T-helper 2 cell treated with Interferon-gamma antibody and Interleukin-4, amounts not matched to agents 100 ng/mL and 5 ng/mL, for 36 hours (primary cell): ENCODE data around the gene AP1S1. TPM values are rescaled to one million over a fixed set of nuclear protein-coding genes. Genes with fewer than 3 reads are reported as not detected.
"Not testable (repeated sequence)": the region's sequence is repeated elsewhere in the genome, so short reads cannot be mapped to it uniquely, and the experiment has no call there.

Experiments
- intact Hi-C: fragments of 100-400 bp; cut with micrococcal nuclease; formaldehyde crosslinking; loops from one replicate; pipeline ENCODE4 v1.15.1; 2023
- total RNA-seq: library from RNA; stranded (reverse); gene quantifications from 2 replicates; pipeline ENCODE4 v1.2.3, GENCODE V29; 2022

AP1S1 gene
- total RNA-seq, 1 donor from 2014 or later = 41.7 TPM

DNA sequence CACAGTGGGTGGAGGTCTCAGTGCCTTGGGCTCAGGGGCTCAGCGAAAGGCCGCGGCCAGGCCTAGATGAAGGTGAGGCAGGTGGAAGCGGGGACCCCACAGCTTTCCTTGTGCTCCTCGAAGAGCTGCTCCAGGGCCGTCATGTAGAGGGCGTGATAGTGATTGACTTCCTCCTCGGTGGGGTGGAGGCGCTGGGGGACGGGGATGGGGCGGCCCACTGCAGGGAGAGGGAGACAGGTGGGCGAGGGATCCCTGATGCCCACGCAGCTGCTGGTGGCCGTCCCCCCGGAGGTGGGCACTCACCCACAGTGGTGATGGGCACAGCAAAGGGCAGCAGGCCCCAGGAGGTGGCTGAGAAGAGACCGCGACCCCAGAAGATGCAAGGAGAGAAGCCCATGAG lies 41.6 kb downstream of the AP1S1 start:
- intact Hi-C loops = no loop called here

DNA sequence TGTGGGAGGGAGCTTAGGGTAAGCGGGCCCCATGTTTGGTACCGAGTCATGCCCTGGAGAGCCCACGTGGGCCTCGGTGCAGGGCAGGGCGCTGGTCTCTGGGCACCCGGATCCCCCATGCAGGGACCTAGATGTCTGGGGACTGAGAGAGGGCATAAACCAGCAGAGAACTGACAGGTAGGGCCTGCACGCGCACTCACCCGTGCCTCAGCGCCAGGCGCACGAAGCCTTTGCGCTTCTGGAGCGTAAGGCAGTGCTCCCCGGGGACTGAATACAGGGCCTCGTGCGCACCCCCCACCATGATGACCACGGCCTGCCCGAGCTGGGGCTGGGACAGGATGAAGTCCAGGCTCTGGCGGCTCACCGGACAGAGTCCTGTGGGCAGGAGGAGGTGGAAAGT lies 43.7 kb downstream of the AP1S1 start:
- intact Hi-C loops = no loop called here

- intact Hi-C loops = no loop called here
Measured at GRCh38 chr7:101198476-101198875, 44.2 kb downstream of the AP1S1 start.

DNA sequence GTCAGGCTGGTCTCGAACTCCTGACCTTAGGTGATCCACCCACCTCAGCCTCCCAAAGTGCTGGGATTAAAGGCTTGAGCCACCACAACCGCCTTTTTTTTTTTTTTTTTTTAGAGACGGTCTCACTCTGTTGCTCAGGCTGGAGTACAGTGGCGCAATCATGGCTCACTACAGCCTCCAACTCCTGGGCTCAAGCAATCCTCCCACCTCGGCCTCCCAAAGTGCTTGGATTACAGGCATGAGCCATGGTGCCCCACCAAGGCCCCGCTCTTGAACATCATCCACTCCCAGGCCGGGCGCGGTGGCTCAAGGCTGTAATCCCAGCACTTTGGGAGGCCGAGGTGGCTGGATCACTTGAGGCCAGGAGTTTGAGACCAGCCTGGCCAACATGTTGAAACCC lies 45.2 kb downstream of the AP1S1 start:
- intact Hi-C loops = not testable (repeated sequence)

- intact Hi-C loops = no loop called here
Measured at GRCh38 chr7:101200504-101200861, 46.2 kb downstream of the AP1S1 start.

DNA sequence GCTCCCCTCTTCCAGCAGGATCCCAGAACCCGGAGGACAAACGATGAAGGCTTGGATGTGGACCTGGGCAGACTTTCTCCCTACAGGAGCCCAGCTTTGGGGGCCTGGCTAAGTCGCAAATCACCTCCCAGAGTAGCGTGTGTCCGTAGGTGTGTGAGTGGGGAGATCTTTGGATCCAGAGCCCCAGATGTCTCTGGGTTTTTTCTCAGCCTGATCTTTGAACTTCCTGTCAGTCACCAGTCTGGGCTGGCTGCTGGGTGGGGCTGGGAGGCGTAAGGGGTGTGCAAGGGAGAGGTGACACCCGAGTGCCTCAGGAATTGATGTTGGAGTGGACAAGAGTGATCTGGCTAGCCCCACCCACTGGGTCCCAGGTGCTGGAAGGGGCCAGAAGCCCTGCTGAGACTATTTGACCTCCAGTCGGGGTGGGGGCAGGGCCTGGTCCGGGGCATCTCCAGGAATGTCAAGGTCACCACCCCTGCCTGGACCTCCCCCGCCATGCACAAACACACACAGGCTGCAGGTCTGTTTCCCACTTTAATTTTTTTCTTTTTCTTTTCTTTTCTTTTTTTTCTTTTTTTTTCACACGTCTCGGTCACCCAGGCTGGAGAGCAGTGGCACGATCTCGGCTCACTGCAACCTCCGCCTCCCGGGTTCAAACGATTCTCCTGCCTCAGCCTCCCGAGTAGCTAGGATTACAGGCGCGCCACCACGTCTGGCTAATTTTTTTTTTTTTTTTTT lies 46.8 kb downstream of the AP1S1 start, which contains the start of gene MOGAT3:
Gene MOGAT3, minus strand, starts transcription at position 175 of the 738 bp plus-strand sequence. CDS start 182 bp downstream, outside the sequence.
- intact Hi-C loops = no loop called here

- intact Hi-C loops = no loop called here
Measured at GRCh38 chr7:101201695-101202602, 47.7 kb downstream of the AP1S1 start.

DNA sequence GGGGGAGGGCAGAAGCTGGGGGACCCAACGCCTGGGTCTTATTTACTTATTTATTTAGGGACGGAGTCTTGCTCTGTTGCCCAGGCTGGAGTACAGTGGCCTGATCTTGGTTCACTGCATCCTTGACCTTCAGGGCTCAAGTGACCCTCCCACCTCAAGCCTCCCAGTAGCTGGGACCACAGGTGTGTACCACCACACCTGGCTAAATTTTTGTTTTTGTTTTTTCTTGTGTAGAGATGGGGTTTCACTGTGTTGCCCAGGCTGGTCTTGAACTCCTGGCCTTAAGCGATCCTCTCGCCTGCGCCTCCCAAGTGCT lies 48.3 kb downstream of the AP1S1 start:
- intact Hi-C loops = no loop called here

DNA sequence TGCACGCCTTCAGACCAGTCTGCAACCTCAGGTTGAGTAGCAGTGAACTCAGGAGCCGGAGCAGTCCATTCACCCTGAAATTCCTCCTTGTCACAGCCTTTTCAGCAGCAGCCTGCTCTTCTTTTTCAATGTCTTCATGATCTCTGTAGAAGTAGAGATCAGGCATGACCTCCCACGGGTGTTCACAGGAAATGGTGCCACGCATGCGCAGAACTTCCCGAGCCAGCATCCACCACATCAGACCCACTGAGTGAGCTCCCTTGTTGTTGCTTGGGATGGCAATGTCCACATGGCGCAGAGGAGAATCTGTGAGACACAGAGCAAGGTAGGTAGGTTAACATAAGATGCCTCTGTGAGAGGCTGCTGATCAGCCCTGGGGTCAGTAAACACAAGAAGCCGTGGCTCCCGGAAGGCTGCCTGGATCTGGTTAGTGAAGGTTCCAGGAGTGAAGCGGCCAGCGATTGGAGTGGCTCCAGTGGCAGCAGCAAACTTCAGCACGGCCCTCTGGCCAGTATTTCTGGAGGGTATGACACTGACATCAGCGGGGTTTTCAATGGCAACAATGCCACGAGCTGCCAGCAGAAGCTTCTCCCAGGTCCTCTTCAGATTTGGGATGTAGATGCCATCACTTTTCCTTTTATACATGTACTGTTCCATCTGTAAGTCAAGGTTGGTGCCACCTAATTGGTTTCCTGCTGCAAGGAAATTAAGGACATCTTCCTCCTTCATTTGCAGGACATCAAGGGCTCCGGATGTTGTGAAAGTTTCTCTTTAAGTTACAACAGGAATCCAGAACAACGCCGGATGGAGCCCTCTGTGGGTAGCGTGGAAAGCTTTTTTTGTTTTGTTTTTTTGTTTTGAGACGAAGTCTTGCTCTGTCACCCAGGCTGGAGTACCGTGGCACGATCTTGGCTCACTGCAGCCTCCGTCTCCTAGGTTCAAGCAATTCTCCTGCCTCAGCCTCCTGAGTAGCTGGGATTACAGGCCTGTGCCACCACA lies 49.8 kb downstream of the AP1S1 start:
- intact Hi-C loops = not testable (repeated sequence)

DNA sequence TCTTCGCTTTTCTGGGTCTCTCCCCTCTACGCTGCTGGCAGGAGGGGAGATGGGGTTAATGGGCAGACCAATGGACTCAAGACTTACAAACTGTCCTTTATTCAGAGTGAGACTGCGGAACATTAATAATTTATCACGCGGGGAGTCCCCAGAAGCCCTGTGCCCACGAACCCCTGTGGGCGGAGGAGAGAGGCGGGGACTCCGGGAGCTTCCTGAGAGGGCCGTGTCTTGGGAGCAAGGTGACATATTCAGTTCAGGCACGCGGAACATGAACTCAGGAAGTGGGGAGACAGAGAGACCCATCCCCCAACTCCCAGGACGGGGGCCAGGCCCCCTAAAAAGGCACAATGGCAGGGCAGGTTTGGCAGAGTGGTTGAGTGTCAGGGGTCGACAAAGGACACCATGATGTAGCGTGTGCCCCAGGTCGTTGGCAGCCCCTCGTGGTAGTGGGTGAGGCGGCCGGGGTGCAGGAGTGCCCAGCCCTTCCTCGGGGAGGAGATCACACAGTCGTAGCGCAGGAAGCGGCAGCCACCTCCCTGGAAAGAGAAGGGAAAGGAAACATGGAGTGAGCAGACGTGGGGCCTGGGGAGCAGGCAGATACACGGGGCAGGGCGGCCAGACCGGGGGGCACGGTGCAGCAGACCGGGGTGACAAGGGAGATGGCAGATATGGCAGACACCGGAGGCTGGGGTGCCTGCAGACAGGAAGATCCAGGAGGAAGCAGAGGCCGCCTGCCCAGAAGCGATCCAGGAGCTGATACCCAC lies 51.8 kb downstream of the AP1S1 start:
- intact Hi-C loops = no loop called here

- intact Hi-C loops = no loop called here
Measured at GRCh38 chr7:101206665-101207042, 52.4 kb downstream of the AP1S1 start.

DNA sequence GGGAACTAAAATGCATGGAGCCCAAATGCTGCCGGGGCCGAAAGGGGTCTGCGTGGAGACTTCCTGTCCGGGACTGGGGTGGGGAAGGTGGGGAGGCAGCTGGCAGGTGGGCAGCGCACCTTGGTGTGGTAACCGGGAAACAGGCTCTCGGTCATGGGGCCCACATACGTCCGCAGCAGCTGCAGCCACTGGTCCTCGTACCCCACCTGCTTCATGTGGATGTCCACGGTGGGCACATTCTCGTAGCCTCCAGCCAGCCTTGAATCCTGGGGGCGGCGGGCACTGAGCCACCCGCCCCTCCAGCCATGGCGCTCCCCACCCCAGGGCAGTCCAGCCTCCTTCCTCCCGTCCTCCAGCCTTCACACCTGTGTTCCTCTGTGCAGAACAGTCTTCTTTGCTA lies 53.2 kb downstream of the AP1S1 start:
- intact Hi-C loops = no loop called here

DNA sequence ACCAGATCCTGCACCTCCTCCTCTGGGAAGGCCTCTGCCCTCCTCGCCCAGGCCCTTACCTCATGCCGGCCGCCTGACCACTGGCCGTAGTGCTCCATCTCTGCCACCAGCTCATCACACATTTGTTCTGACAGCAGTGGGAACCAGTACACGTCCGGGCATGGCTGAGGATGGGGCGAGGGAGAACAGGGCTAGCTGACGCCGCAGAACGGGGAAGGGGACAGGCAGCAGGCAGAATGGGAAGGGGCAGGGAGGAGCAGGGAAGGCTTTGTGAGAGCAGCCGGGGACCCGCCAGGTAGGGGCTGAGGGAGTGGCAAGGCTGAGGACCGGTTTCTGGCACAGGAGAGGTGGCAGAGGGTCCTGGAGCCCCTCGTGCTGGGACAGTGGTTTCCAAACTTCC lies 54.5 kb downstream of the AP1S1 start:
- intact Hi-C loops = no loop called here

GRCh38 chr7:101210143-101210542 lies 55.9 kb downstream of the AP1S1 start:
- intact Hi-C loops = no loop called here

Other genes starting within 250 kb of the AP1S1 start
- not detected in 2 replicates for gene MUC3A, start 204.9 kb upstream of the AP1S1 start, total RNA-seq
- gene MUC12, start 184.9 kb upstream of the AP1S1 start, total RNA-seq = 0.48 TPM in 2 replicates
- not detected in 2 replicates for gene MUC17, start 134.4 kb upstream of the AP1S1 start, total RNA-seq
- gene TRIM56, start 69.0 kb upstream of the AP1S1 start, total RNA-seq = 60.0 and 61.6 TPM in 2 replicates
- gene SERPINE1, start 27.4 kb upstream of the AP1S1 start, total RNA-seq = 0.14 and 0.27 TPM in 2 replicates
- gene VGF, start 11.1 kb downstream of the AP1S1 start, total RNA-seq = 0.23 and 0.34 TPM in 2 replicates
- gene NAT16, start 25.8 kb downstream of the AP1S1 start, total RNA-seq = not detected in 2 replicates
- not detected in 2 replicates for gene MOGAT3, start 46.6 kb downstream of the AP1S1 start, total RNA-seq
- gene PLOD3, start 63.1 kb downstream of the AP1S1 start, total RNA-seq = 72.4 and 78.6 TPM in 2 replicates
- 60.3 and 66.8 TPM in 2 replicates for gene ZNHIT1, start 63.7 kb downstream of the AP1S1 start, total RNA-seq
- gene CLDN15, start 83.3 kb downstream of the AP1S1 start, total RNA-seq = 21.8 and 23.1 TPM in 2 replicates
- gene FIS1, start 90.6 kb downstream of the AP1S1 start, total RNA-seq = 112 and 113 TPM in 2 replicates
- 7.1 and 7.6 TPM in 2 replicates for gene IFT22, start 167.3 kb downstream of the AP1S1 start, total RNA-seq
- gene COL26A1, start 208.4 kb downstream of the AP1S1 start, total RNA-seq = not detected in 2 replicates